OCI-LY1 (cell line): ENCODE measurements around the gene BICRAL.
"Not testable (repeated sequence)": the region's sequence is repeated elsewhere in the genome, so short reads cannot be mapped to it uniquely, and the experiment has no call there.

Experiments
- EZH2 ChIP-seq: fragments of 200-600 bp; sonication (generic), shearing (Covaris generic); IDR thresholded peaks from 2 replicates; pipeline ENCODE4 v1.8.0; 2017; ENCODE audit warnings: borderline replicate concordance, mixed run types, mild to moderate bottlenecking, antibody characterized with exemption, low read length, moderate library complexity, mixed read lengths
- TF ChIP-seq, protein P1 (sequence below): fragments of 200-600 bp; sonication (generic), shearing (Covaris generic); IDR thresholded peaks from 2 replicates; pipeline ENCODE4 v1.5.1; 2017; ENCODE audit warnings: mild to moderate bottlenecking, antibody characterized with exemption, low read length, moderate library complexity, mixed read lengths

DNA sequence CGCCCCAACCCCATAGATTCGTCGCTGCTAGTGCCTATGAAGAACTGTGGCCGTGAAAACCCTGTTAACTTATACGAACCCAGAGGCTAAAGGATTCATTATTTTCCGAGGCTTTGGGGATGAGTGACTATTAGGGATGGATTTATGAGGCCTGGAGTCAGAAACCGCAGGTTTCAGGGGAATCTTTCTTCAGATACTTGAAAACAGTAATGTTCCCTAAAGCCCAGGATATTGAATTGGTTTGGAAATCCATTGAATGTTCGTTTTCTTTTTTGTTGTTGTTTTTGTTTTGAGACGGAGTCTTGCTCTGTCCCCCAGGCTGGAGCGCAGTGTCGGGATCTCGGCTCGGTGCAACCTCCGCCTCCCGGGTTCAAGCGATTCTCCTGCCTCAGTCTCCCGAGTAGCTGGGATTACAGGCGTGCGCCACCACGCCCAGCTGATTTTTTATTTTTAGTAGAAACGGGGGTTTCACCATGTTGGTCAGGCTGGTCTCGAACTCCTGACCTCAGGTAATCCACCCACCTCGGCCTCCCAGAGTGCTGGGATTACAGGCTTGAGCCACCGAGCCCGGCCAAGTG is 98.5 kb downstream of the BICRAL start:
- TF ChIP-seq, protein P1, sequence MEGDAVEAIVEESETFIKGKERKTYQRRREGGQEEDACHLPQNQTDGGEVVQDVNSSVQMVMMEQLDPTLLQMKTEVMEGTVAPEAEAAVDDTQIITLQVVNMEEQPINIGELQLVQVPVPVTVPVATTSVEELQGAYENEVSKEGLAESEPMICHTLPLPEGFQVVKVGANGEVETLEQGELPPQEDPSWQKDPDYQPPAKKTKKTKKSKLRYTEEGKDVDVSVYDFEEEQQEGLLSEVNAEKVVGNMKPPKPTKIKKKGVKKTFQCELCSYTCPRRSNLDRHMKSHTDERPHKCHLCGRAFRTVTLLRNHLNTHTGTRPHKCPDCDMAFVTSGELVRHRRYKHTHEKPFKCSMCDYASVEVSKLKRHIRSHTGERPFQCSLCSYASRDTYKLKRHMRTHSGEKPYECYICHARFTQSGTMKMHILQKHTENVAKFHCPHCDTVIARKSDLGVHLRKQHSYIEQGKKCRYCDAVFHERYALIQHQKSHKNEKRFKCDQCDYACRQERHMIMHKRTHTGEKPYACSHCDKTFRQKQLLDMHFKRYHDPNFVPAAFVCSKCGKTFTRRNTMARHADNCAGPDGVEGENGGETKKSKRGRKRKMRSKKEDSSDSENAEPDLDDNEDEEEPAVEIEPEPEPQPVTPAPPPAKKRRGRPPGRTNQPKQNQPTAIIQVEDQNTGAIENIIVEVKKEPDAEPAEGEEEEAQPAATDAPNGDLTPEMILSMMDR: not testable (repeated sequence)
- TF ChIP-seq EZH2: not testable (repeated sequence)
